Mammary epithelial cell (primary cell): ENCODE results near the gene PRKN.

Source experiments
- CTCF ChIP-seq, 2 donors: IDR thresholded peaks in 1 of 2; conservative IDR thresholded peaks in 1 of 2; 2 replicates each; pipeline ENCODE4 v1.5.1; 2011 to 2012; ENCODE audit warnings: inconsistent platforms in 2 of 2, low read length in 2 of 2, mild to moderate bottlenecking in 2 of 2, control low read depth in 1 of 2, low read depth in 1 of 2; ENCODE audit not compliant: insufficient read depth in 1 of 2; ENCODE audit errors: extremely low read depth in 1 of 2
- EZH2 ChIP-seq: IDR thresholded peaks from 2 replicates; pipeline ENCODE4 v1.6.1; 2012; ENCODE audit warnings: low read length, inconsistent platforms, borderline replicate concordance

GRCh38 chr6:161847628-161848027 lies 879.9 kb downstream of the PRKN start:
- no peak for TF ChIP-seq CTCF (conservative IDR thresholded peaks at IDR 0.05 in 1 of 2, IDR thresholded peaks at IDR 0.05 in 1 of 2; ENCODE audit: extremely low read depth in 1 of 2, insufficient read depth in 1 of 2, low read depth in 1 of 2, low read length in 2 of 2)
- TF ChIP-seq EZH2: no peak
